ENCODE data around the gene TBC1D17.

DNA sequence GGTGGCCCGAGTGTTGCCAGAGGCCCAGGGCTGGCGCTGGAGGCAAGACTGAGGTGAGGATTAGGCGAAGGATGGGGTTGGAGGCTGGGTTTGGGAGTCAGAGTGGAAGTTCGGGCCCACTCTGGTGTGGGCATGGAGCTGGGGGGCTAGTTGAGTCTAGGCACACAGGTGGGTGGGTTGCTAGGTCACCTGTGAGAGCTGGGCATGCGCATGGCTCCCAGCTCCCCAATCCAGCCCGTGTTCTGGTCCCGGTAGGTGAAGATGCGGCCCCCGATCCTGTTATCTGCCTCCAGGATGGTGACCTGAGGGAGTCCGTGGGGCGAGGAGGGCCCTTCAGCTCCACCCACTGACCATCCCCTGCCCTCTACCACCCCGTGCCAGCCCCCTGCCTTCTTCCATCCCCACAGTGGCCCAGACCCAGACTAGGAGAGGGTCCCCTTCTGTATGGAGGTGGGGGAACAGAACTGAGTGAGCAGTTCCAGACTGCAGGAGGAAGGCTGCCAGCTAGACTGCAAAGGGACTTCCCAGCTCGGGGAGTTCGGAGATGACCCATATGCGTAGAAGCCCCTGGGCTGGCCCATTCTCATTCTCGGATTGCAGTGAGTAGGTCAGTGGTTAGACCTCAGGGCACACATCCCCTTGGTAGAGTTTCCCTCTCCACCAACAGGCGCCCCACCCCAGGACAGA, 17.5 kb downstream of the TBC1D17 start:
- TF ChIP-seq EP300 (IDR thresholded peaks at IDR 0.05) = no peak
- TF ChIP-seq POLR2A (IDR thresholded peaks at IDR 0.05) = no peak
